ENCODE measurements around the gene KEAP1. TPM values are rescaled to one million over a fixed set of nuclear protein-coding genes. Genes with fewer than 3 reads are reported as not detected.

KEAP1 gene
- total RNA-seq, 4 donors from 2014 or later, result 39.7 to 127 (median 56.8) TPM

- no peak for TF ChIP-seq CTCF (IDR thresholded peaks at IDR 0.05)
- no peak for TF ChIP-seq POLR2A (IDR thresholded peaks at IDR 0.05)
These were observed 48.9 kb downstream of the KEAP1 start for GRCh38 chr19:10454267-10454666.

GRCh38 chr19:10453852-10454251 lies 49.3 kb downstream of the KEAP1 start:
- intact Hi-C loops (cut with DNase I; ENCODE audit: low total_unique reads), result no loop called here
- DNase-seq, result no peak
- no peaks in the 10 kb centered on the region for H3K9me3 ChIP-seq
- H3K27ac ChIP-seq, result no peak overlapping the region
- H3K27me3 ChIP-seq, result no peaks in the 10 kb centered on the region
- H3K4me3 ChIP-seq, result no peak overlapping the region
- H3K36me3 ChIP-seq, result no peaks in the 10 kb centered on the region
- no peak for TF ChIP-seq POLR2A (IDR thresholded peaks at IDR 0.05)
- no peak for TF ChIP-seq CTCF (IDR thresholded peaks at IDR 0.05)
- H3K4me1 ChIP-seq, result no peaks in the 10 kb centered on the region

More at GRCh38 chr19:10454267-10454666, 48.9 kb downstream of the KEAP1 start:
- intact Hi-C loops (cut with DNase I; ENCODE audit: low total_unique reads), result no loop called here
- no peak for DNase-seq
- no peaks in the 10 kb centered on the region for H3K27me3 ChIP-seq
- no peaks in the 10 kb centered on the region for H3K36me3 ChIP-seq
- H3K27ac ChIP-seq, result no peak overlapping the region
- H3K9me3 ChIP-seq, result no peaks in the 10 kb centered on the region
- H3K4me3 ChIP-seq, result no peak overlapping the region
- no peaks in the 10 kb centered on the region for H3K4me1 ChIP-seq

- Histone ChIP-seq H3K27me3 (no peaks in the 10 kb centered on the region), H3K9me3 (no peaks in the 10 kb centered on the region), H3K36me3 (no peaks in the 10 kb centered on the region), H3K4me3 (no peak overlapping the region), H3K27ac (no peak overlapping the region), H3K4me1 (no peaks in the 10 kb centered on the region)
- intact Hi-C loops (cut with DNase I; ENCODE audit: low total_unique reads), result no loop called here
- no peak for TF ChIP-seq POLR2A (IDR thresholded peaks at IDR 0.05)
- no peak for DNase-seq
These were observed 50.2 kb downstream of the KEAP1 start for GRCh38 chr19:10452726-10453618.

- DNase-seq, result no peak
- no peak for TF ChIP-seq POLR2A (IDR thresholded peaks at IDR 0.05)
- TF ChIP-seq CTCF (IDR thresholded peaks at IDR 0.05), result no peak
- Histone ChIP-seq H3K36me3 (no peaks in the 10 kb centered on the region), H3K27me3 (no peaks in the 10 kb centered on the region), H3K9me3 (no peaks in the 10 kb centered on the region), H3K27ac (no peak overlapping the region), H3K4me1 (no peaks in the 10 kb centered on the region), H3K4me3 (no peak overlapping the region)
- intact Hi-C loops (cut with DNase I; ENCODE audit: low total_unique reads), result no loop called here
These were observed 52.1 kb downstream of the KEAP1 start for GRCh38 chr19:10450853-10451609.

GRCh38 chr19:10450191-10450852 lies 52.8 kb downstream of the KEAP1 start:
- DNase-seq, result no peak
- Histone ChIP-seq H3K4me3 (no peak overlapping the region), H3K27ac (no peak overlapping the region), H3K36me3 (no peaks in the 10 kb centered on the region), H3K27me3 (no peaks in the 10 kb centered on the region), H3K4me1 (no peaks in the 10 kb centered on the region), H3K9me3 (no peaks in the 10 kb centered on the region)
- intact Hi-C loops (cut with DNase I; ENCODE audit: low total_unique reads), result no loop called here
- TF ChIP-seq CTCF (IDR thresholded peaks at IDR 0.05), result no peak
- TF ChIP-seq POLR2A (IDR thresholded peaks at IDR 0.05), result no peak
